Activated CD4-positive, CD25-positive, alpha-beta regulatory T cell treated with anti-CD3 and anti-CD28 coated beads, Interleukin-2, amount 50 U/mL, for 24 hours (primary cell): ENCODE results near the gene PLA2G10.
A peak's percentile ranks its signal among the peaks of the same experiment; 100 is the strongest.
"Not testable (repeated sequence)": the region's sequence is repeated elsewhere in the genome, so short reads cannot be mapped to it uniquely, and the experiment has no call there.

Experiments used
- ATAC-seq, 2 donors: fragments of 150-1000 bp; cut with Tn5 transposase; one replicate each; pipeline ENCODE4 v1.10.0; 2021; ENCODE audit warnings: mild to moderate bottlenecking in 1 of 2, moderate library complexity in 1 of 2

PLA2G10 gene, protein sequence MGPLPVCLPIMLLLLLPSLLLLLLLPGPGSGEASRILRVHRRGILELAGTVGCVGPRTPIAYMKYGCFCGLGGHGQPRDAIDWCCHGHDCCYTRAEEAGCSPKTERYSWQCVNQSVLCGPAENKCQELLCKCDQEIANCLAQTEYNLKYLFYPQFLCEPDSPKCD

DNA sequence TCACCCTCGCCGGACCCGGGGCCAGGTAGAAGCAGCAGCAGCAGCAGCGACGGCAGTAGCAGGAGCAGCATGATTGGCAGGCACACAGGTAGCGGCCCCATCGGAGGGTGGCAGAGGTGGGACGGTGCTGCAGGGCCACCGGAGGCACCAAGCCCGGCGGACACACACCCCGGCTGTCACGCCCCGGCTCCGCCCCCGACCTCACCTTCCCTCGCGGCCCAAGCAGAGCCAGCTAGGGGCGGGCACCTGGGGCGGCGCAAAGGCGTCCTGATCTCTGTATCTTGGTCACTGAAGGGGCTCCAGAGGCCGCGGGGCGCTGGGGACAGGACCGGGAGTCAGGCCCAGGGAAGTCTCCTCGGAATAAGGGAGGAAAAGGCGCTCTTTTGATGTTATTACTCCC is at the start of gene PLA2G10:
Gene PLA2G10 (minus strand): TSS at position 180 of the 400 bp plus-strand sequence. CDS start 79 bp downstream, at position 101.
- ATAC-seq, result not testable (repeated sequence)

DNA sequence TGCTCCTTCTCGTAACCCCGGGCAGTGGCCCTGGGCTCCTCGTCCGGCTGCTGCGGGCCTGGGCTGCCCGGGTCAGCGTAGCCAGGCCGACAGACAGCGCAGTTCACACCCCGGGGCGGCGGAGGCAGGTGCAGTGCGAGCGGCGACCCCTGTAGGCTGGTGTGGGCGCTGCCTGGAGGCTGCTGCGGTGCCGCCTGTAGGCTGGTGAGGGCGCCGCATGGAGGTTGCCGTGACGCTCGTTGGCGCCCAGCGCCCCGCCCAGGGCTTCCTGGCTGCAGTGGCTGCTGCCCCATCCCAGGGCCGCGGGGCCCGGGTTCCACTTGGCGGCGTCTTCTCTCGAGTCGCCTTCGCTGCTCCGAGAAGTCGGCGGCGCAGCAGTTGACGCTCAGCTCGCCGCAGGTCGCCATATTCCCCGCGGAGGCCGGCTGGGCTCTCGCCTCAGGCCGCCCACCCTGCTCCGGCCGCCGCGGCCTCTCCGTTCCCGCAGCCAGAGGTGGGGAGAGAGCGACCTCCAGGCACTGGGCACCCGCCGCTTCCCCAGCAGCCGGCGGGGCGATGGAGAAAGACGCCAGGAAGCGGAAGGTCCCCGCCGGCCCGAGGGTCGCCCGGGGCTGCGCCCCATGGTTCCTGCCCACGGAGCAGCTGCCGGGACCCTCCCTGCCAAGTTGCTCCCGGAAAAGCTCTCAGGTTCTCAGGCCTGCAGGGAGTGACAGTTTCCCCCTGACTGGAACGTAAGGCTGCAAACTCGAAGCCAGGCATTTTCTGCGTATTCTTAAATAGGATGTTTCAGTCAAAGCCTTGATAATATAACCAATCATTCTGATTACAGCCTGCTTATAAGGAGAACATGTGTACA is 48.4 kb upstream of the PLA2G10 start, which contains the start of gene NPIPA2:
Gene NPIPA2 (plus strand): TSS at position 261 of the 856 bp plus-strand sequence. CDS start 5,533 bp downstream, outside the sequence.
- ATAC-seq, result peak; percentile 99

DNA sequence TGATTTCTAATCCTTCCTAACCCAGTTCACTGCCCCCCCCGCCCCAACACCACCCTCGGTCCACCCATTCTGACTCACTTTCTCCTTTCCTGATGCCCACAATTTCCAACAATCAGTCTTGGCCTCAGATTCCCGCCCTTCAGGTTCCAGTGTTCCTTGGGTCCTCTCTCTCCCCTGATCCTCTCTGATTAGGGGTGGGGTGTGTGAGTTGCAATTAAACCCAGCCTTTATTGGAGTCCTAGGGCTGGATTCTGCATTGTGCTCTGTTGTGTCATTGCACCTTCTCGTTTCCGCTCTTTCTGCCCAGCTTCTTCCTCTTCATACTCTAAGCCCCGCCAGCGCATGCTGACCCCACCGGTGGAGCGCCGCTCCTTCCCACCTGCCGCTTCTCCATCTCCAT is 47.7 kb upstream of the PLA2G10 start:
- peak in 1 of 2 donors; percentile 4 for ATAC-seq

DNA sequence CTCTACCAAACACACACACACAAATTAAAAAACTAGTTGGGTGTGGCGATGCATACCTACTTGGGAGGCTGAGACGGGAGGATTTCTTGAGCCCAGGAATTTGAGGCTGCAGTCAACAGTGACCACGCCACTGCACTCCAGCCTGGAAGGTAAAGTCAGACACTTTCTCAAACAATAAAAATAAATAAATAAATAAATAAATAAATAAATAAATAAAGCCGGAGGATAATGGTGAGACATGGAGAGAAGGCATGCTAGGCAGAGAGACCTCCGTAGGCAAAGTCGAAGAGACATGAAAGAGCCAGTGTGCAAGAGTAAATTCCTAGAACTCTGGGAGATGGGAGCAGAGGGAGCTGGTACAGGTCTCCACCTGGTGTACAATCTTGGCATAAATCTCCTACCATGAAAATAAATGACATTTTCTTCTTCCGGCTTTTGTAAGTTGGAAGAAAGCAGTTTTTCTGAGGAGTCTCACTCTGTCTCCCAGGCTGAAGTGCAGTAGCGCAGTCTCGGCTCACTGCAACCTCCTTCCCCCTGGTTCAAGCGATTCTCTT is 46.8 kb upstream of the PLA2G10 start:
- ATAC-seq, result not testable (repeated sequence)

DNA sequence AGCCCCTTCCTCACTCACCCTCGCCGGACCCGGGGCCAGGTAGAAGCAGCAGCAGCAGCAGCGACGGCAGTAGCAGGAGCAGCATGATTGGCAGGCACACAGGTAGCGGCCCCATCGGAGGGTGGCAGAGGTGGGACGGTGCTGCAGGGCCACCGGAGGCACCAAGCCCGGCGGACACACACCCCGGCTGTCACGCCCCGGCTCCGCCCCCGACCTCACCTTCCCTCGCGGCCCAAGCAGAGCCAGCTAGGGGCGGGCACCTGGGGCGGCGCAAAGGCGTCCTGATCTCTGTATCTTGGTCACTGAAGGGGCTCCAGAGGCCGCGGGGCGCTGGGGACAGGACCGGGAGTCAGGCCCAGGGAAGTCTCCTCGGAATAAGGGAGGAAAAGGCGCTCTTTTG is 39.1 kb upstream of the PLA2G10 start:
- ATAC-seq, result not testable (repeated sequence)

DNA sequence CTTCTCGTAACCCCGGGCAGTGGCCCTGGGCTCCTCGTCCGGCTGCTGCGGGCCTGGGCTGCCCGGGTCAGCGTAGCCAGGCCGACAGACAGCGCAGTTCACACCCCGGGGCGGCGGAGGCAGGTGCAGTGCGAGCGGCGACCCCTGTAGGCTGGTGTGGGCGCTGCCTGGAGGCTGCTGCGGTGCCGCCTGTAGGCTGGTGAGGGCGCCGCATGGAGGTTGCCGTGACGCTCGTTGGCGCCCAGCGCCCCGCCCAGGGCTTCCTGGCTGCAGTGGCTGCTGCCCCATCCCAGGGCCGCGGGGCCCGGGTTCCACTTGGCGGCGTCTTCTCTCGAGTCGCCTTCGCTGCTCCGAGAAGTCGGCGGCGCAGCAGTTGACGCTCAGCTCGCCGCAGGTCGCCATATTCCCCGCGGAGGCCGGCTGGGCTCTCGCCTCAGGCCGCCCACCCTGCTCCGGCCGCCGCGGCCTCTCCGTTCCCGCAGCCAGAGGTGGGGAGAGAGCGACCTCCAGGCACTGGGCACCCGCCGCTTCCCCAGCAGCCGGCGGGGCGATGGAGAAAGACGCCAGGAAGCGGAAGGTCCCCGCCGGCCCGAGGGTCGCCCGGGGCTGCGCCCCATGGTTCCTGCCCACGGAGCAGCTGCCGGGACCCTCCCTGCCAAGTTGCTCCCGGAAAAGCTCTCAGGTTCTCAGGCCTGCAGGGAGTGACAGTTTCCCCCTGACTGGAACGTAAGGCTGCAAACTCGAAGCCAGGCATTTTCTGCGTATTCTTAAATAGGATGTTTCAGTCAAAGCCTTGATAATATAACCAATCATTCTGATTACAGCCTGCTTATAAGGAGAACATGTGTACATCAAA is 9.3 kb upstream of the PLA2G10 start, which contains the start of gene NPIPA3:
Gene NPIPA3 (plus strand): TSS at position 256 of the 856 bp plus-strand sequence. CDS start 5,533 bp downstream, outside the sequence.
- ATAC-seq, result peak; percentile 99 to 100

DNA sequence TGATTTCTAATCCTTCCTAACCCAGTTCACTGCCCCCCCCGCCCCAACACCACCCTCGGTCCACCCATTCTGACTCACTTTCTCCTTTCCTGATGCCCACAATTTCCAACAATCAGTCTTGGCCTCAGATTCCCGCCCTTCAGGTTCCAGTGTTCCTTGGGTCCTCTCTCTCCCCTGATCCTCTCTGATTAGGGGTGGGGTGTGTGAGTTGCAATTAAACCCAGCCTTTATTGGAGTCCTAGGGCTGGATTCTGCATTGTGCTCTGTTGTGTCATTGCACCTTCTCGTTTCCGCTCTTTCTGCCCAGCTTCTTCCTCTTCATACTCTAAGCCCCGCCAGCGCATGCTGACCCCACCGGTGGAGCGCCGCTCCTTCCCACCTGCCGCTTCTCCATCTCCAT is 8.6 kb upstream of the PLA2G10 start:
- peak in 1 of 2 donors; percentile 2 for ATAC-seq

DNA sequence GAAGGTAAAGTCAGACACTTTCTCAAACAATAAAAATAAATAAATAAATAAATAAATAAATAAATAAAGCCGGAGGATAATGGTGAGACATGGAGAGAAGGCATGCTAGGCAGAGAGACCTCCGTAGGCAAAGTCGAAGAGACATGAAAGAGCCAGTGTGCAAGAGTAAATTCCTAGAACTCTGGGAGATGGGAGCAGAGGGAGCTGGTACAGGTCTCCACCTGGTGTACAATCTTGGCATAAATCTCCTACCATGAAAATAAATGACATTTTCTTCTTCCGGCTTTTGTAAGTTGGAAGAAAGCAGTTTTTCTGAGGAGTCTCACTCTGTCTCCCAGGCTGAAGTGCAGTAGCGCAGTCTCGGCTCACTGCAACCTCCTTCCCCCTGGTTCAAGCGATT is 7.8 kb upstream of the PLA2G10 start:
- ATAC-seq, result not testable (repeated sequence)

DNA sequence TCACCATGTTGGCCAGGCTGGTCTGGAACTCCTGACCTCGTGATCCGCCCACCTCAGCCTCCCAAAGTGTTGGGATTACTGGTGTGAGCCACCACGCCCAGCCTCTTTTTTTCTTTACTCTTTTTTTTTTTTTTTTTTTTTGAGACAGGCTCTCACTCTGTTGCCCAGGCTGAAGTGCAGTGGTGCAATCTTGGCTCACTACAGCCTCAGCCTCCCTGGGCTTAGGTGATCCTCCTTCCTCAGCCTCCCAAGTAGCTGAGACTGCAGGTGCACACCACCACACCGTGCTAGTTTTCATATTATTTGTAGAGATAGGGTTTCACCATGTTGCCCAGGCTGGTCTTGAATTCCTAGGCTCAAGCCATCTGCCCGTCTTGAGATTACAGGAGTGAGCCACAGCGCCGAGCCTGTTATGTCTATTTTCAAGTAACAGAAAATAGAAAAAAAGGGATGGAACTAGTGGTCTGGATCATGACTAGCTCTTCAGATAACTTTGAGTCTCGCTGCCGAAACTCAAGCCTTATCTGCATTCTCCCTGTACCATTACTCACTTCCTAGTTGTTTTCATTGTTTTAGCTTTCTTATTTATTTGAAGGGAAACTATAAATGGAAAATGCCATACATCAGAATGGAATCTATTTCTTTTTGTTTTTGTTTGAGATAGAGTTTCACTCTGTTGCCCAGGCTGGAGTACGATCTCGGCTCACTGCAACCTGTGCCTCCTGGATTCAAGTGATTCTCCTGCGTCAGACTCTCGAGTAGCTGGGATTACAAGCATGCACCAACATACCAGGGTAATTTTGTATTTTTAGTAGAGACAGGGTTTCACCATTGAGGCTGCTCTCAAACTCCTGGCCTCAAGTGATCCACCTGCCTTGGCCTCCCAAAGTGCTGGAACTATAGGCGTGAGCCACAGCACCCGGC is 8.0 kb downstream of the PLA2G10 start:
- ATAC-seq, result not testable (repeated sequence)

DNA sequence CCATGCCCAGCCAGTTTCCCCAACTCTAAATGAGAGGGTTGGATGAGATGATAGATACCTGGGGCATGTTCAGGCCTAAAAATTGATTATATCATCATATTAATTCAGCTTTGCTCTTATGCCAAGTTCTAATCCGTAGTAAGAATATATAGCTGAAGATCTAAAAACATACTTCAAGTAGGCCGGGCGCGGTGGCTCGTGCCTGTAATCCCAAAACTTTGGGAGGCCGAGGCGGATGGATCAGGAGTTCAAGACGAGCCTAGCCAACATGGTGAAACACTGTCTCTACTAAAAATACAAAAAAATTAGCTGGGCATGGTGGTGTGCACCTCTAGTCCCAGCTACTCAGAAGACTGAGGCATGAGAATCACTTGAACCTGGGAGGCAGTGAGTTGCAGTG is 12.0 kb downstream of the PLA2G10 start:
- ATAC-seq, result no peak

DNA sequence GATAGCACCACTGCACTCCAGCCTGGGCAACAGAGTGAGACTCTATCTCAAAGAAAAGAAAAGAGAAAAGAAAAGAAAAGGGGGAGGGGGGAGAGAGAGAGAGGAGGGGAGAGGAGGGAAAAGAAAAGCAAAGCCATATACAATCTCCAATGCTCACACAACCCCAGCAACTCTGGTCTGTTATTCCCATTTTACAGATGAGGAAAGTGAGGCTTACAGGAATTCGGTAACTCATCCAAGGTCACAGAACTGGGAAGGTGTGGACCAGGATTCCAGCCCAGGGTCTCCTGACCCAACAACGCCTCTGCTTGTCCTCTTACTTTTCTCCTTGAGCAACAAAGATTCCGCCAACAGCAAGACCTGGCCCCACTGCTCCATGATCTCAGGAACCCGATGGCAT is 13.0 kb downstream of the PLA2G10 start:
- no peak for ATAC-seq

DNA sequence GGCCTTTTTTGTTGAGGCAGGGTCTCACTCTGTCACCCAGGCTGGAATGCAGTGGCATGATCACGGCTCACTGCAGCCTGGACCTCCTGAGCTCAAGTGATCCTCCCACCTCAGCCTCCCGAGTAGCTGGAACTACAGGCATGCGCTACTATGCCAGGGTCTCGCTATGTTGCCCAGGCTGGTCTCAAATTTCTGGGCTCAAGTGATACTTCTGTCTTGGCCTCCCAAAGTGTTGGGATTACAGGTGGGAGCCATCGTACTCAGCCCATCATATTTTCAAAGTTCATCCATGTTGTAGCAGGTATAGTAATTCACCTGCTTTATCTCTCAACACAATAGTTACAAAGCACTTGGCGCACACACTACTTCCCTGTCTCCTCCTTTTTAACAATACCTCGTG is 13.7 kb downstream of the PLA2G10 start:
- ATAC-seq, result not testable (repeated sequence)

DNA sequence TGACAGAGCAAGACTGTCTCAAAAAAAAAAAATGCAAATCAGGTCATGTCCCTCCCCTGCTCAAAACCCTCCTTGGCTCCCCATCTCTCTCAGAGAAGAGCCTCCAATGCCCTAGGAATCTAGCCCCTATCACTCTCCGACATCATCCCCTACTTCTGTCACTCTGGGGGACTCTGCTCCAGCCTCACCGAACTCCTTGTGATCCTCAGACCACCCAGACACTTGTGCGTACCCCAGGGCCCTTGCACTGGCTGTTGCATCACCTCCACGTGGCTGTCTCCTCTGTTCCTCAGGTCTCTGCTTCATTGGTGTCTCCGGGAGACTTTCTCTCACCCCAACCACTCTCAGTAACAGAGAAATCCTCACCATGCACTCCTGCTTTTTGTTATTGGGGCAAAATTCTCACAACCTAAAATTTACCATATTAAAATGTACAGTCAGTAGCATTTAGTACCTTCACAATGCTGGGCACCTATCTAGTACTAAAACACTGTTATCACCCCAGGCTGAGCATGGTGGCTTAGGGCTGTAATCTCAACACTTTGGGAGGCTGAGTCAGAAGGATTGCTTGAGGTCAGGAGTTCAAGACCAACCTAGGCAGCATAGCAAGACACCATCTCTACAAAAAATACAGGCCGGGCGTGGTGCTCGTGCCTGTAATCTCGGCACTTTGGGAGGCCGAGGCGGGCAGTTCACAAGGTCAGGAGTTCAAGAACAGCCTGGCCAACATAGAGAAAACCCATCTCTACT is 15.2 kb downstream of the PLA2G10 start:
- no peak for ATAC-seq

DNA sequence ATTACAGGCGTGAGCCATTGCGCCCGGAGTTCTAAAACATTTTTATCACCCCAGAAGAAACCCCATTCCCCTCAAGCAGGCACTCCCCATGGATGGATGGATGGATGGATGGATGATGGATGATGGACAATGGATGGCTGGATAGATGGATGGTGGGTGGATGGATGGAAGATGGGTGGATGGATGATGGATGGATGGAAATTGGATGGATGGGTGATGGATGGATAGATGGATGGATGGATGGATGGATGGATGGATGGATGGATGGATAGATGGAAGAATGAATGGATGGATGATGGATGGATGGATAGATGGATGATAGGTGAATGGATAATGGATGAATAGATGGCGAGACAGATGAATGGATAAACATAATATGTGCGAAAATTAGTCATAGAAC is 16.5 kb downstream of the PLA2G10 start:
- ATAC-seq, result no peak

DNA sequence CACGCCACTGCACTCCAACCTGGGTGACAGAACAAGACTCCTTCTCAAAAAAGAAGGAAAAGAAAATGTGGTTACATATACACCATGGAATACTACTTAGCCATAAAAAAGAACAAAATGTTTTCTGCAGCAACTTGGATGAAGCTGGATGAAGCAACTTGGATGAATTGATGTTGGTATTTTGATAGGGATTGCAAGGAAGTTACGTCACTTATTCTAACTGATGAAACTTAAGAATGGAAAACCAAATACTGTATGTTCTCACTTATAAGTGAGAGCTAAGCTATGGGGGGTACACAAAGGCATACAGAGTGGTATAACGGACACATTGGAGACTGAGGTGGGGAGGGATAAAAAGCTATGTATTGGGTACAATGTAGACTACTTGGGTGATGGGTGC is 17.5 kb downstream of the PLA2G10 start:
- no peak for ATAC-seq

DNA sequence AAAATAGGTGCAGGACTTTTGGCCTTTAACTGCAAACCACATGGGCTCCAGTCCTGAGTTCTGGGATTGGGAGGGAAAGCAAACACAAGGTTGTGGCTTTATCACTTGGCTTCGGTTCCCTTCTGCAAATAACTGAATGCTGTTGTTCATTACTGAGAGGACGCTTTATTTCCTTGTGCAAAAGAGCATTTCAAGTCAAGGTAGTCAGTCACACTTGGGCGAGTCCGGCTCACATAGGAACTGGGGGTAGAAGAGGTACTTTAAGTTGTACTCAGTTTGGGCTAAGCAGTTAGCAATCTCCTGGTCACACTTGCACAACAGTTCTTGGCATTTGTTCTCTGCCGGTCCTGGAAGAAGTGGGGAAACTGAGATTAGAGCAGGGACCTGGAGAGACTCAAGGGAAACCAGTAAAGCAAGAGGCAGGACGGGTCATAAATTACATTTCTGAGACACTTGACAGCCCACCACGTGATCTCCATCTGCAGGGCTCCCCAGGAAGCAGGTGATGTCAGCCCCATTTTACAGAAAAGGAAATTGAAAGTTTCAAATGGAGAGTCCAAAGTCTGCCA is 21.6 kb downstream of the PLA2G10 start:
- peak in 1 of 2 donors; percentile 53 for ATAC-seq

DNA sequence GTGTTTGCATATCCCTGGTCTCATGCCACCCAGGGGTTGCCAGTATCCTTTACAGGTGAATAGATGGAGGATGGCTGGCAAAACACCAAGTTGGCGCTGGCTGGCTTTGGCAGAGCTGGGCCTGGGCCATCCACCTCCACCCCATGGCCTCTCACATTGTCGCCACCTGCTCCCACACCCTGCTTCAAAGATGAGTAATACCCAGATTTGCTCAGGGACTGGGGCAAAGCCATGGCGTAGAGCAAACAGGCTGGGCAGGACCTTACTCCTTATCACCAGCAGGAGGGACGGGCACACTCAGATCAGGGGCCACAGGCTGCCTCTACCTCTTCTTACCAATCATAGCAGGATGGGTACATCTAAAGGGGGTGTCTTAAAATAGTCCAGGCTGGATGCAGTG is 24.3 kb downstream of the PLA2G10 start:
- ATAC-seq, result no peak

DNA sequence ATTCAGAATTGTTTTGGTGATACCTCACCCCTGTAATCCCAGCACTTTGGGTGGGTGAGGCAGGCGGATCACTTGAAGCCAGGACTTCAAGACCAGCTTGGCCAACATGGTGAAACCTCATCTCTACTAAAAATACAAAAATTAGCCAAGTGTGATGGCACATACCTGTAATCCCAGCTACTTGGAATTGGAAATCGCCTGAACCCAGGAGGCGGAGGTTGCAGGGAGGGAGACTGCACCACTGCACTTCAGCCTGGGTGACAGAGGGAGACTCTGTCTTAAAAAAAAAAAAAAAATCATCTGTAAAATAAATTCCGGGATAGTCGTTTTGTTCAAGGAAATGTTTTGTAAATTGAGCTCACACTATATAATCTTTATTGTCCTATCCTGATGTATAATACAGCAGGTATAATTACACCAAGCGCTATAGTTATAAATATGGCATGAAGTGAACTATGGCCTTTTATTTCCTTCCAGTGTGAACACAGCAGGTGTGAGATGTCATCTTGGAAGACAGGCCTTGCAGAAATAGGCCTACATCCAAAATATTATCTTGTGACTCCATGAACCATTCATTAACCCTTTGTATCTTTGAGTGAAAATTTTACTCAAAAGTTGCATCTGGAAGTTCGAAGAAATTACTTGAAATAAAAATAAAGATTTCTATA is 25.4 kb downstream of the PLA2G10 start:
- no peak for ATAC-seq
